ENCODE measurements around the gene WNT10A. TPM values are rescaled to one million over a fixed set of nuclear protein-coding genes. Genes with fewer than 3 reads are reported as not detected.

Gene WNT10A
- total RNA-seq, 1 donor from 2014 or later: 2.5 TPM

- H3K9ac ChIP-seq (ENCODE audit: low read length): no peak overlapping the region
- H3K4me3 ChIP-seq (ENCODE audit: insufficient read depth, low read depth, low read length): no peak overlapping the region
- H3K27me3 ChIP-seq (ENCODE audit: insufficient read depth, low read length): peaks cover 56% of the 10 kb centered on the region
- Mint-ChIP-seq H3K9me3 (ENCODE audit: unreplicated experiment) (peaks cover 5% of the 10 kb centered on the region), H3K27ac (ENCODE audit: unreplicated experiment) (no peak overlapping the region), H3K4me3 (ENCODE audit: unreplicated experiment) (no peak overlapping the region), H3K4me1 (ENCODE audit: low read depth, unreplicated experiment) (peaks cover 2% of the 10 kb centered on the region), H3K27me3 (ENCODE audit: low read depth, unreplicated experiment) (peaks cover 85% of the 10 kb centered on the region), H3K36me3 (ENCODE audit: low read depth, unreplicated experiment) (peaks cover 2% of the 10 kb centered on the region)
- no peak for TF ChIP-seq EZH2 (IDR thresholded peaks at IDR 0.05; ENCODE audit: insufficient read depth, low read length)
- no peak for TF ChIP-seq CTCF (IDR thresholded peaks at IDR 0.05; ENCODE audit: insufficient read depth, low read depth, low read length)
- H4K20me1 ChIP-seq (ENCODE audit: insufficient read depth, low read length): peaks cover 8% of the 10 kb centered on the region
- H3K9me3 ChIP-seq (ENCODE audit: insufficient read depth, low read depth, low read length): no peaks in the 10 kb centered on the region
- H3K36me3 ChIP-seq (ENCODE audit: insufficient read depth, low read length): no peaks in the 10 kb centered on the region
- H2AFZ ChIP-seq (ENCODE audit: low read depth, low read length): no peak overlapping the region
- DNase-seq (ENCODE audit: low read depth) (no peak), FAIRE-seq (no peak)
- H3K79me2 ChIP-seq (ENCODE audit: insufficient read depth, low read length): no peaks in the 10 kb centered on the region
- H3K27ac ChIP-seq (ENCODE audit: low read depth, low read length): no peak overlapping the region
- no peak overlapping the region for H3K4me2 ChIP-seq (ENCODE audit: low read length)
- H3K4me1 ChIP-seq (ENCODE audit: insufficient read depth, low read length): no peaks in the 10 kb centered on the region
These were observed 15.3 kb upstream of the WNT10A start for GRCh38 chr2:218865396-218865795.

GRCh38 chr2:218865999-218866398 is 14.7 kb upstream of the WNT10A start:
- no peak for DNase-seq (ENCODE audit: low read depth)
- no peak for TF ChIP-seq EZH2 (IDR thresholded peaks at IDR 0.05; ENCODE audit: insufficient read depth, low read length)
- TF ChIP-seq CTCF (IDR thresholded peaks at IDR 0.05; ENCODE audit: insufficient read depth, low read depth, low read length): no peak
- no peak overlapping the region for H3K4me3 Mint-ChIP-seq (ENCODE audit: unreplicated experiment)

DNA sequence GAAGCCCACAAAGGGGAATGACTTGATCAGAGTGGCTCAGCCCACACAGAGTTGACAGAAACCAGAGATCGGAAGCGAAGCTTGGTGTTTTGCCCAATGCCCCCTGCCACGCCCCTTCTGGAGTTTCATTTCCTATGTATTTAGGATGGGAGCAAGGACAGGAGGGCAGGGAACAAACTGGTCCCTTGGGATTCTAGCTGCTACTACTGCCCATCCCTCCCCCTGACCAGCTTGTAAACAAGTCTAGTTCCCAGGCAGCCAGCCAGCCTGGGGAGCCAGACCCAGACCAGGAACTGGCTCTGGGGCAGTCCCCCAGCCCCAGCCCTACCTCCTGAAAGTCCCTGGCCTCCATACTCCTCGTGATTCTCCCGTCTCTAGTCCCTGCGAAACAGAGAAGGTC is 12.8 kb upstream of the WNT10A start:
- Mint-ChIP-seq H3K4me1 (ENCODE audit: low read depth, unreplicated experiment) (no peaks in the 10 kb centered on the region), H3K27me3 (ENCODE audit: low read depth, unreplicated experiment) (peaks cover 84% of the 10 kb centered on the region), H3K9me3 (ENCODE audit: unreplicated experiment) (peaks cover 10% of the 10 kb centered on the region), H3K27ac (ENCODE audit: unreplicated experiment) (no peak overlapping the region), H3K4me3 (ENCODE audit: unreplicated experiment) (no peak overlapping the region), H3K36me3 (ENCODE audit: low read depth, unreplicated experiment) (peaks cover 2% of the 10 kb centered on the region)
- Histone ChIP-seq H3K4me3 (ENCODE audit: insufficient read depth, low read depth, low read length) (no peak overlapping the region), H3K4me2 (ENCODE audit: low read length) (no peak overlapping the region), H3K4me1 (ENCODE audit: insufficient read depth, low read length) (no peaks in the 10 kb centered on the region), H3K27me3 (ENCODE audit: insufficient read depth, low read length) (peaks cover 62% of the 10 kb centered on the region), H4K20me1 (ENCODE audit: insufficient read depth, low read length) (peaks cover 6% of the 10 kb centered on the region), H2AFZ (ENCODE audit: low read depth, low read length) (no peak overlapping the region), H3K27ac (ENCODE audit: low read depth, low read length) (no peak overlapping the region), H3K9me3 (ENCODE audit: insufficient read depth, low read depth, low read length) (no peaks in the 10 kb centered on the region), H3K36me3 (ENCODE audit: insufficient read depth, low read length) (no peaks in the 10 kb centered on the region), H3K9ac (ENCODE audit: low read length) (no peak overlapping the region), H3K79me2 (ENCODE audit: insufficient read depth, low read length) (no peaks in the 10 kb centered on the region)
- TF ChIP-seq CTCF (IDR thresholded peaks at IDR 0.05; ENCODE audit: insufficient read depth, low read depth, low read length): no peak
- TF ChIP-seq EZH2 (IDR thresholded peaks at IDR 0.05; ENCODE audit: insufficient read depth, low read length): no peak
- FAIRE-seq (no peak), DNase-seq (ENCODE audit: low read depth) (no peak)

More at GRCh38 chr2:218865999-218866398, 14.7 kb upstream of the WNT10A start:
- no peaks in the 10 kb centered on the region for H3K9me3 ChIP-seq (ENCODE audit: insufficient read depth, low read depth, low read length)
- H3K4me1 ChIP-seq (ENCODE audit: insufficient read depth, low read length): no peaks in the 10 kb centered on the region
- Mint-ChIP-seq H3K27me3 (ENCODE audit: low read depth, unreplicated experiment) (peaks cover 86% of the 10 kb centered on the region), H3K4me1 (ENCODE audit: low read depth, unreplicated experiment) (no peaks in the 10 kb centered on the region), H3K27ac (ENCODE audit: unreplicated experiment) (no peak overlapping the region), H3K36me3 (ENCODE audit: low read depth, unreplicated experiment) (peaks cover 2% of the 10 kb centered on the region), H3K9me3 (ENCODE audit: unreplicated experiment) (peaks cover 8% of the 10 kb centered on the region)
- FAIRE-seq: no peak
- no peaks in the 10 kb centered on the region for H3K79me2 ChIP-seq (ENCODE audit: insufficient read depth, low read length)
- H3K36me3 ChIP-seq (ENCODE audit: insufficient read depth, low read length): no peaks in the 10 kb centered on the region
- no peak overlapping the region for H3K9ac ChIP-seq (ENCODE audit: low read length)
- H3K27me3 ChIP-seq (ENCODE audit: insufficient read depth, low read length): peaks cover 56% of the 10 kb centered on the region
- H4K20me1 ChIP-seq (ENCODE audit: insufficient read depth, low read length): peaks cover 8% of the 10 kb centered on the region
- H3K27ac ChIP-seq (ENCODE audit: low read depth, low read length): no peak overlapping the region
- no peak overlapping the region for H3K4me3 ChIP-seq (ENCODE audit: insufficient read depth, low read depth, low read length)
- no peak overlapping the region for H2AFZ ChIP-seq (ENCODE audit: low read depth, low read length)
- H3K4me2 ChIP-seq (ENCODE audit: low read length): no peak overlapping the region
